A673 (cell line): ENCODE measurements around the gene USP32.

Experiments used
- EZH2 ChIP-seq: fragments of 200-600 bp; sonication (generic); IDR thresholded peaks from 2 replicates; pipeline ENCODE4 v1.6.1; 2017; ENCODE audit warnings: borderline replicate concordance, low read depth, mild to moderate bottlenecking, mixed read lengths, antibody characterized with exemption, low read length; ENCODE audit not compliant: poor library complexity, severe bottlenecking
- TF ChIP-seq, protein P1 (sequence below): fragments of 300-800, 200-600 bp; sonication (generic); conservative IDR thresholded peaks from 2 replicates; pipeline ENCODE4 v1.5.1; 2017; ENCODE audit warnings: low read depth, mild to moderate bottlenecking, antibody characterized with exemption, low read length, moderate library complexity, mixed read lengths

DNA sequence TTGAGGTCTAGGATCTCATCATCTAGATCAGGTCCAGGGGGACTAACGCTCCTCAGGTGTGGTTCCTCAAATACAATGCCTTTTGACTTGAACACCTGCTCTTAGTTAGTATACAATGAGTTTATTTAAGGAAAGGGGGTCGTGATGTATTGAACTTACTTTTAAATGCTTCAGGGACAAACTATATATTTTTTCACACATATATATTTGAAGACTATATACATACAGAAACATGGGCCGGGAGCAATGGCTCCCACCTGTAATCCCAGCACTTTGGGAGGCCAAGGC lies 11.5 kb upstream of the USP32 start:
- TF ChIP-seq, protein P1, sequence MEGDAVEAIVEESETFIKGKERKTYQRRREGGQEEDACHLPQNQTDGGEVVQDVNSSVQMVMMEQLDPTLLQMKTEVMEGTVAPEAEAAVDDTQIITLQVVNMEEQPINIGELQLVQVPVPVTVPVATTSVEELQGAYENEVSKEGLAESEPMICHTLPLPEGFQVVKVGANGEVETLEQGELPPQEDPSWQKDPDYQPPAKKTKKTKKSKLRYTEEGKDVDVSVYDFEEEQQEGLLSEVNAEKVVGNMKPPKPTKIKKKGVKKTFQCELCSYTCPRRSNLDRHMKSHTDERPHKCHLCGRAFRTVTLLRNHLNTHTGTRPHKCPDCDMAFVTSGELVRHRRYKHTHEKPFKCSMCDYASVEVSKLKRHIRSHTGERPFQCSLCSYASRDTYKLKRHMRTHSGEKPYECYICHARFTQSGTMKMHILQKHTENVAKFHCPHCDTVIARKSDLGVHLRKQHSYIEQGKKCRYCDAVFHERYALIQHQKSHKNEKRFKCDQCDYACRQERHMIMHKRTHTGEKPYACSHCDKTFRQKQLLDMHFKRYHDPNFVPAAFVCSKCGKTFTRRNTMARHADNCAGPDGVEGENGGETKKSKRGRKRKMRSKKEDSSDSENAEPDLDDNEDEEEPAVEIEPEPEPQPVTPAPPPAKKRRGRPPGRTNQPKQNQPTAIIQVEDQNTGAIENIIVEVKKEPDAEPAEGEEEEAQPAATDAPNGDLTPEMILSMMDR = no peak
- TF ChIP-seq EZH2 = no peak
